ENCODE data around the gene STX10. TPM values are rescaled to one million over a fixed set of nuclear protein-coding genes. Genes with fewer than 3 reads are reported as not detected.

The STX10 gene
- total RNA-seq, 1 experiment from 2014 or later: 43.6 TPM

DNA sequence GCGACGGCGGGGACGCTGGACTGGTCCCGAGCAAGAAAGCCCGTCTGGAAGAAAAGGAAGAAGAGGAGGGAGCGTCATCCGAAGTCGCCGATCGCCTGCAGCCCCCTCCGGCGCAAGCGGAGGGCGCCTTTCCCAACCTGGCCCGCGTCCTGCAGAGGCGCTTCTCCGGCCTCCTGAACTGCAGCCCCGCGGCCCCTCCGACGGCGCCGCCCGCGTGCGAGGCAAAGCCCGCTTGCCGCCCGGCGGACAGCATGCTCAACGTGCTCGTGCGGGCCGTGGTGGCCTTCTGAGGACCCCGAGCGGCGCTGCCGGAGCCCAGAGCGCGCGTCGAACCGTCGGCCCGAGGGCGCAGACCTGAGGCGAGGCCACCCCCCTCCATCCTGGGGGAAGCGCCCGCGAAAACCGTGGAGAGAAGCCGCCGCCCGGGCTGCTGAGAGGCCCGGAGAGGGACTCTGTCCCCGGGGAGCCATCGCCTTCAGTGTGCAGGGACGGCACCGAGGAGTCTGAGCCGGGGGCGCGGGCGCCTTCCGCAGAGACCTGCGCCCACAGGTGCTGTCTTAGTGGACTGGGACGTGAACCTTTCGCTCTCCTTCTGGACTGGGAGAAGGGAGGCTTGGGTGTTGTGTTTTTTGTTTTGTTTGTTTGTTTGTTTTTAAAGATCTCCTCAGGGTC, 3.5 kb upstream of the STX10 start:
- Histone ChIP-seq H3K27ac (ENCODE audit: low read length) (peak overlapping the region; percentile 96), H3K4me1 (ENCODE audit: control insufficient read depth, insufficient read depth, low read length) (peaks cover 11% of the 10 kb centered on the region), H3K4me3 (ENCODE audit: low read depth in 2 of 2, low read length in 2 of 2) (peak overlapping the region; percentile 68 to 90), H3K27me3 (ENCODE audit: control insufficient read depth, insufficient read depth, low read length) (no peaks in the 10 kb centered on the region), H3K9me3 (ENCODE audit: control insufficient read depth, insufficient read depth, low read depth, low read length) (no peaks in the 10 kb centered on the region), H3K36me3 (ENCODE audit: control insufficient read depth, insufficient read depth, low read length) (peaks cover 10% of the 10 kb centered on the region; the same call in 1 of the 2 replicates)
- no TSS peak for BruUV-seq (replicated peaks)
- in situ Hi-C loops (cut with HindIII; ENCODE audit: low pct_unique_long_range_greater_than_20kb, low sequenced_read_pairs): no loop called here
- POLR2A ChIA-PET: interaction anchor here (0.5 kb wide), 1 partner anchor 851 kb away, joined by 5 read pairs; no protein-coding TSS in a partner anchor
- DNase-seq (ENCODE audit: low read depth, low spot score): no peak
- intact Hi-C loops (cut with micrococcal nuclease; ENCODE audit: unreplicated experiment): no loop called here
- no peak for ATAC-seq
- TF ChIP-seq TCF7L2 (IDR thresholded peaks at IDR 0.05; ENCODE audit: low read depth, low read length) (no peak), POLR2AphosphoS5 (IDR thresholded peaks at IDR 0.05; ENCODE audit: low read depth, low read length) (no peak), REST (IDR thresholded peaks at IDR 0.05; ENCODE audit: insufficient read depth in 1 of 2, low read depth in 2 of 2, low read length in 1 of 2) (no peak), SIN3A (IDR thresholded peaks at IDR 0.05; ENCODE audit: borderline replicate concordance, insufficient read depth, low read depth, low read length) (no peak)
- TF ChIP-seq, protein P1, sequence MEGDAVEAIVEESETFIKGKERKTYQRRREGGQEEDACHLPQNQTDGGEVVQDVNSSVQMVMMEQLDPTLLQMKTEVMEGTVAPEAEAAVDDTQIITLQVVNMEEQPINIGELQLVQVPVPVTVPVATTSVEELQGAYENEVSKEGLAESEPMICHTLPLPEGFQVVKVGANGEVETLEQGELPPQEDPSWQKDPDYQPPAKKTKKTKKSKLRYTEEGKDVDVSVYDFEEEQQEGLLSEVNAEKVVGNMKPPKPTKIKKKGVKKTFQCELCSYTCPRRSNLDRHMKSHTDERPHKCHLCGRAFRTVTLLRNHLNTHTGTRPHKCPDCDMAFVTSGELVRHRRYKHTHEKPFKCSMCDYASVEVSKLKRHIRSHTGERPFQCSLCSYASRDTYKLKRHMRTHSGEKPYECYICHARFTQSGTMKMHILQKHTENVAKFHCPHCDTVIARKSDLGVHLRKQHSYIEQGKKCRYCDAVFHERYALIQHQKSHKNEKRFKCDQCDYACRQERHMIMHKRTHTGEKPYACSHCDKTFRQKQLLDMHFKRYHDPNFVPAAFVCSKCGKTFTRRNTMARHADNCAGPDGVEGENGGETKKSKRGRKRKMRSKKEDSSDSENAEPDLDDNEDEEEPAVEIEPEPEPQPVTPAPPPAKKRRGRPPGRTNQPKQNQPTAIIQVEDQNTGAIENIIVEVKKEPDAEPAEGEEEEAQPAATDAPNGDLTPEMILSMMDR (IDR thresholded peaks at IDR 0.05): no peak; the same call in 1 of the 2 replicates
- CTCF ChIA-PET: no interaction called here

- DNase-seq (ENCODE audit: low read depth, low spot score) (no peak), ATAC-seq (peak; percentile 36)
- TSS peak; percentile 96 for BruUV-seq (replicated peaks)
- H3K27ac ChIP-seq (ENCODE audit: low read length): peak overlapping the region; percentile 96
- intact Hi-C loops (cut with micrococcal nuclease; ENCODE audit: unreplicated experiment) (no loop called here), in situ Hi-C loops (cut with HindIII; ENCODE audit: low pct_unique_long_range_greater_than_20kb, low sequenced_read_pairs) (no loop called here)
- no peaks in the 10 kb centered on the region for H3K9me3 ChIP-seq (ENCODE audit: control insufficient read depth, insufficient read depth, low read depth, low read length)
- TF ChIP-seq SIN3A (IDR thresholded peaks at IDR 0.05; ENCODE audit: borderline replicate concordance, insufficient read depth, low read depth, low read length) (peak; percentile 72; the same call in 1 of the 2 replicates), POLR2AphosphoS5 (IDR thresholded peaks at IDR 0.05; ENCODE audit: low read depth, low read length) (peak; percentile 100), REST (IDR thresholded peaks at IDR 0.05; ENCODE audit: insufficient read depth in 1 of 2, low read depth in 2 of 2, low read length in 1 of 2) (peak in 1 of 2 experiments; percentile 76; a peak in 1 of 4 replicates), TCF7L2 (IDR thresholded peaks at IDR 0.05; ENCODE audit: low read depth, low read length) (no peak)
- TF ChIP-seq, protein P1 (IDR thresholded peaks at IDR 0.05): no peak
- peaks cover 10% of the 10 kb centered on the region for H3K4me1 ChIP-seq (ENCODE audit: control insufficient read depth, insufficient read depth, low read length)
- H3K36me3 ChIP-seq (ENCODE audit: control insufficient read depth, insufficient read depth, low read length): peaks cover 10% of the 10 kb centered on the region; the same call in 1 of the 2 replicates
- ChIA-PET CTCF (no interaction called here), POLR2A (interaction anchor here (0.6 to 1.6 kb wide), 3 partner anchors 11 to 35 kb away, joined by 3 to 8 read pairs (median 3); partner anchors contain the start of gene NACC1)
- H3K27me3 ChIP-seq (ENCODE audit: control insufficient read depth, insufficient read depth, low read length): no peaks in the 10 kb centered on the region
- peak overlapping the region; percentile 68 to 90 for H3K4me3 ChIP-seq (ENCODE audit: low read depth in 2 of 2, low read length in 2 of 2)
Measured at GRCh38 chr19:13152974-13153568, 2.9 kb upstream of the STX10 start.

All from Panc1 (cell line).